Mesothelial cell of epicardium (in vitro differentiated cells): ENCODE data around the gene VPS54. TPM values are rescaled to one million over a fixed set of nuclear protein-coding genes. Genes with fewer than 3 reads are reported as not detected.

Source experiments
- DNase-seq, 2 experiments: peaks; one replicate each; pipeline ENCODE4 v3.0.0; 2021; ENCODE audit warnings: low spot score in 2 of 2; ENCODE audit not compliant: unreplicated experiment in 2 of 2
- H3K27ac Mint-ChIP-seq: 2 replicates; pipeline ENCODE4 v1.8.0; 2021; ENCODE audit warnings: mixed read lengths
- H3K27me3 Mint-ChIP-seq: 2 replicates; pipeline ENCODE4 v1.8.0; 2021; ENCODE audit warnings: low read depth, mixed read lengths
- H3K36me3 Mint-ChIP-seq: 2 replicates; pipeline ENCODE4 v1.8.0; 2021; ENCODE audit warnings: mixed read lengths
- H3K4me1 Mint-ChIP-seq: 2 replicates; pipeline ENCODE4 v1.8.0; 2021; ENCODE audit warnings: mixed read lengths
- H3K4me3 Mint-ChIP-seq: 2 replicates; pipeline ENCODE4 v1.8.0; 2021; ENCODE audit warnings: mild to moderate bottlenecking, moderate library complexity, mixed read lengths
- H3K9me3 Mint-ChIP-seq: 2 replicates; pipeline ENCODE4 v1.8.0; 2021; ENCODE audit warnings: mixed read lengths
- total RNA-seq: library from RNA; stranded (reverse); gene quantifications from 3 replicates; pipeline ENCODE4 v1.2.1, GENCODE V29; 2021
- TF ChIP-seq, protein P1 (sequence below): fragments of 200-600 bp; sonication (generic); IDR thresholded peaks from one replicate; pipeline ENCODE4 v1.5.0; 2021; ENCODE audit warnings: antibody characterized with exemption; ENCODE audit not compliant: unreplicated experiment

VPS54 gene
- total RNA-seq, 1 donor from 2014 or later, result 35.4 TPM

DNA sequence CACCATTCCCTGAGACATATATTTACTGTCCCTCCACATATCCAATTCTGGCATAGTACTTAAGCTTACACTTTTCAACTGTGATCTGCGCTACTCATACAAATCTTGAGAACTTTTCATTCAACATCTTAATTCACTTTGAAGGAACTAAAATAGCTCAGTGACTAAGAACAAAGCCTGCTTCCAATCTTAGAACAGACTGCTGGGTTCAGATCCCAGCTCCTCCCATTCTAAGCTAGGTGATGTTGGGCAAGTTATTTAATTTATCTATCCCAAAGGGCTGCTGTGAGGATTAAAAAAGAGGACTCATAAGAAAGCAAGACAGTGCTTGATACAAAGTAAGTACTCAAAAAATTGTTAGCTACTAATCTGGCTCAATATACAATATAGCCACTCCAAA, 119.6 kb downstream of the VPS54 start:
- peaks cover 26% of the 10 kb centered on the region for H3K9me3 Mint-ChIP-seq
- no peak for DNase-seq
- no peaks in the 10 kb centered on the region for H3K4me1 Mint-ChIP-seq
- no peak overlapping the region for H3K4me3 Mint-ChIP-seq
- no peak overlapping the region for H3K27ac Mint-ChIP-seq
- TF ChIP-seq, protein P1, sequence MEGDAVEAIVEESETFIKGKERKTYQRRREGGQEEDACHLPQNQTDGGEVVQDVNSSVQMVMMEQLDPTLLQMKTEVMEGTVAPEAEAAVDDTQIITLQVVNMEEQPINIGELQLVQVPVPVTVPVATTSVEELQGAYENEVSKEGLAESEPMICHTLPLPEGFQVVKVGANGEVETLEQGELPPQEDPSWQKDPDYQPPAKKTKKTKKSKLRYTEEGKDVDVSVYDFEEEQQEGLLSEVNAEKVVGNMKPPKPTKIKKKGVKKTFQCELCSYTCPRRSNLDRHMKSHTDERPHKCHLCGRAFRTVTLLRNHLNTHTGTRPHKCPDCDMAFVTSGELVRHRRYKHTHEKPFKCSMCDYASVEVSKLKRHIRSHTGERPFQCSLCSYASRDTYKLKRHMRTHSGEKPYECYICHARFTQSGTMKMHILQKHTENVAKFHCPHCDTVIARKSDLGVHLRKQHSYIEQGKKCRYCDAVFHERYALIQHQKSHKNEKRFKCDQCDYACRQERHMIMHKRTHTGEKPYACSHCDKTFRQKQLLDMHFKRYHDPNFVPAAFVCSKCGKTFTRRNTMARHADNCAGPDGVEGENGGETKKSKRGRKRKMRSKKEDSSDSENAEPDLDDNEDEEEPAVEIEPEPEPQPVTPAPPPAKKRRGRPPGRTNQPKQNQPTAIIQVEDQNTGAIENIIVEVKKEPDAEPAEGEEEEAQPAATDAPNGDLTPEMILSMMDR, result no peak
- peaks cover 62% of the 10 kb centered on the region for H3K36me3 Mint-ChIP-seq
- no peaks in the 10 kb centered on the region for H3K27me3 Mint-ChIP-seq

DNA sequence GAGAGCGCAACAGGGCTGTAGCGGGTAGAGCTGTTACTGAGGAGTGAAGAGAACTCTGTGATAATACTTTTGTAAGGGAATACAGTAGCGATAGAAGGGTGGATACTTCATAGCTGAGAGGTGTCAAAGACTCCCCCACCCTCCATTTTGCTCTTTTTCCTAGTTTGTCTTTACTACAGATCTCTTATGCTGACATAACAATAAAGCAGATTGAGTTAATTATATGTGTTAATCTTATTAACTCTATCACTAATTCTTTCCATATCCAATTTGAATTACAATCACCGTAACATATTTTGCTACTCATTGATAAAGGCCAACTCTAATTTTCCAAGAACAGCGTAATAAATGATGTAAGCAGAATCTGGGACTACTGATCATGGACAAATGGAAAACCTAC, 120.4 kb downstream of the VPS54 start:
- H3K27me3 Mint-ChIP-seq, result no peaks in the 10 kb centered on the region
- TF ChIP-seq, protein P1, result no peak
- peaks cover 64% of the 10 kb centered on the region for H3K36me3 Mint-ChIP-seq
- no peaks in the 10 kb centered on the region for H3K4me1 Mint-ChIP-seq
- no peak overlapping the region for H3K4me3 Mint-ChIP-seq
- peaks cover 23% of the 10 kb centered on the region for H3K9me3 Mint-ChIP-seq
- DNase-seq, result no peak
- no peak overlapping the region for H3K27ac Mint-ChIP-seq

DNA sequence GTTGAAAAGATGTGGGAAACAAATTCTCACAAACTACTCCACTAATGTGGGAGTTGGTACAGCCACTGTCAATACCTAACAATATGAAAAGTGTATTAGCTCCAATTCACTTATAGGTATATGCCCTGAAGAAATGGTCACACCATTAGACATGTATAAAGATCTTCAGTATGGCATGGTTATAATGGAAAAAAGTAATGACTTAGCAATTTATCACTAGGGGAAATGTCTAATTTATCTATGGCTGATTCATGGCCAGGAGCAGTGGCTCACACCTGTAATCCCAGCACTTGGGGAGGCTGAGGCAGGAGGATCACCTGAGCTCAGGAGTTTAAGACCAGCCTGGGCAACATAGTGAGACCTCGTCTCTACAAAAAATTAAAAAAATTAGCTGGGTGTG, 125.1 kb downstream of the VPS54 start:
- H3K4me3 Mint-ChIP-seq, result no peak overlapping the region
- no peaks in the 10 kb centered on the region for H3K9me3 Mint-ChIP-seq
- no peaks in the 10 kb centered on the region for H3K27me3 Mint-ChIP-seq
- no peak overlapping the region for H3K27ac Mint-ChIP-seq
- TF ChIP-seq, protein P1, result no peak
- no peak for DNase-seq
- peaks cover 38% of the 10 kb centered on the region for H3K36me3 Mint-ChIP-seq
- peaks cover 2% of the 10 kb centered on the region for H3K4me1 Mint-ChIP-seq

DNA sequence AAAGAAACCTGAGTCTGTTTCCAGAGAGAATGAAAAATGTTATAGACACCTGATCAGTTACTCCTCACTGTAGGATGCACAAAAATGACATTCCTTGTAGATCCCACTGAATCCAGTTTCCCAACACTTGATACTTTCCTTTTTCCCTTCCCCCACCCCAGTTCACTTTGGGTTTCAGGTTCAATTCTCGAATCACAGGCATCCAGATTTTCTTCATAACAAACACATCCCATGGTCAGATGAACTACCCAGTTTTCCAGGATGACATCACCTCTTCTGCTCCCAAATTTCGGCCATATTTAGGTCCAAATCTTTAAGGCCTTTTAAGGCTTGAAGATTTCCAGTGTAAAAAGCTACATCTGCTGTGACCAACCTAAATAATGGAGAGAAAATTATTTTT, 126.1 kb downstream of the VPS54 start:
- Mint-ChIP-seq H3K4me3 (no peak overlapping the region), H3K27me3 (no peaks in the 10 kb centered on the region), H3K27ac (peak overlapping the region; percentile 10), H3K36me3 (peaks cover 37% of the 10 kb centered on the region), H3K4me1 (peaks cover 2% of the 10 kb centered on the region), H3K9me3 (no peaks in the 10 kb centered on the region)
- no peak for DNase-seq
- TF ChIP-seq, protein P1, result no peak

- H3K27ac Mint-ChIP-seq, result peak overlapping the region; percentile 59
- no peaks in the 10 kb centered on the region for H3K9me3 Mint-ChIP-seq
- H3K4me1 Mint-ChIP-seq, result peaks cover 2% of the 10 kb centered on the region
- H3K27me3 Mint-ChIP-seq, result no peaks in the 10 kb centered on the region
- TF ChIP-seq, protein P1, result no peak
- no peak overlapping the region for H3K4me3 Mint-ChIP-seq
- peaks cover 32% of the 10 kb centered on the region for H3K36me3 Mint-ChIP-seq
- DNase-seq, result no peak
These were observed 127.7 kb downstream of the VPS54 start for GRCh38 chr2:63891488-63892030.

- Mint-ChIP-seq H3K27ac (no peak overlapping the region), H3K9me3 (no peaks in the 10 kb centered on the region), H3K27me3 (no peaks in the 10 kb centered on the region), H3K4me3 (no peak overlapping the region), H3K4me1 (peaks cover 2% of the 10 kb centered on the region), H3K36me3 (peaks cover 34% of the 10 kb centered on the region)
- no peak for DNase-seq
- TF ChIP-seq, protein P1, result no peak
These were observed 128.6 kb downstream of the VPS54 start for GRCh38 chr2:63890678-63891077.
